ENCODE results near the gene SLC7A8.
"Not testable (repeated sequence)": the region's sequence is repeated elsewhere in the genome, so short reads cannot be mapped to it uniquely, and the experiment has no call there.

The SLC7A8 gene

GRCh38 chr14:23114120-23114458, 69.4 kb downstream of the SLC7A8 start:
- no peak for DNase-seq (ENCODE audit: low spot score)

GRCh38 chr14:23113431-23114119, 69.9 kb downstream of the SLC7A8 start:
- no peak for DNase-seq (ENCODE audit: low spot score)

- no peak for DNase-seq (ENCODE audit: low spot score)
Measured at GRCh38 chr14:23112359-23113178, 70.9 kb downstream of the SLC7A8 start.

GRCh38 chr14:23110579-23111365, 72.7 kb downstream of the SLC7A8 start:
- no peak for DNase-seq (ENCODE audit: low spot score)

- DNase-seq (ENCODE audit: low spot score): no peak
Measured at GRCh38 chr14:23109769-23110168, 73.7 kb downstream of the SLC7A8 start.

- not testable (repeated sequence) for DNase-seq (ENCODE audit: low spot score)
Measured at GRCh38 chr14:23108169-23108568, 75.3 kb downstream of the SLC7A8 start.

- not testable (repeated sequence) for DNase-seq (ENCODE audit: low spot score)
Measured at GRCh38 chr14:23107620-23108019, 75.8 kb downstream of the SLC7A8 start.

GRCh38 chr14:23106747-23107045, 76.8 kb downstream of the SLC7A8 start:
- DNase-seq (ENCODE audit: low spot score): no peak

- no peak for DNase-seq (ENCODE audit: low spot score)
Measured at GRCh38 chr14:23105348-23105824, 78.1 kb downstream of the SLC7A8 start.

GRCh38 chr14:23104591-23105347, 78.7 kb downstream of the SLC7A8 start, which contains the start of gene CIROP:
Gene CIROP, minus strand, starts transcription at chr14:23104989. Its CDS starts 69 bp downstream, at chr14:23104920.
- DNase-seq (ENCODE audit: low spot score): no peak

GRCh38 chr14:23104070-23104590, 79.3 kb downstream of the SLC7A8 start:
- no peak for DNase-seq (ENCODE audit: low spot score)

GRCh38 chr14:23103581-23103980, 79.9 kb downstream of the SLC7A8 start:
- DNase-seq (ENCODE audit: low spot score): no peak

GRCh38 chr14:23102801-23103200, 80.7 kb downstream of the SLC7A8 start:
- DNase-seq (ENCODE audit: low spot score): no peak

- no peak for DNase-seq (ENCODE audit: low spot score)
Measured at GRCh38 chr14:23101986-23102625, 81.4 kb downstream of the SLC7A8 start.

- DNase-seq (ENCODE audit: low spot score): no peak
Measured at GRCh38 chr14:23101213-23101970, 82.1 kb downstream of the SLC7A8 start.

- no peak for DNase-seq (ENCODE audit: low spot score)
Measured at GRCh38 chr14:23099212-23099861, 84.1 kb downstream of the SLC7A8 start.

- no peak for DNase-seq (ENCODE audit: low spot score)
Measured at GRCh38 chr14:23097786-23098185, 85.7 kb downstream of the SLC7A8 start.

GRCh38 chr14:23095196-23096108, 88.0 kb downstream of the SLC7A8 start, which contains the start of gene C14orf119:
Gene C14orf119, plus strand, starts transcription at chr14:23095505. Its CDS starts 2,154 bp downstream, at chr14:23097659.
- peak; percentile 99 for DNase-seq (ENCODE audit: low spot score)

All from LoVo (cell line).